Osteoblast (primary cell): Measurements from ENCODE around the gene SEMA3A. TPM values are rescaled to one million over a fixed set of nuclear protein-coding genes. Genes with fewer than 3 reads are reported as not detected.
A peak's percentile ranks its signal among the peaks of the same experiment; 100 is the strongest.

Source experiments
- DNase-seq: peaks from one replicate; pipeline ENCODE4 v3.0.0; 2011; ENCODE audit warnings: low spot score, mixed read lengths; ENCODE audit not compliant: insufficient read length; ENCODE audit errors: missing footprints
- H2AFZ ChIP-seq: 2 replicates; pipeline ENCODE4 v1.6.0; 2011; ENCODE audit warnings: mild to moderate bottlenecking, low read length
- H3K27ac ChIP-seq: 2 replicates; pipeline ENCODE4 v1.5.1; 2011; ENCODE audit warnings: mild to moderate bottlenecking, low read depth, low read length, moderate library complexity
- H3K27me3 ChIP-seq: 2 replicates; pipeline ENCODE4 v1.6.0; 2012; ENCODE audit warnings: mild to moderate bottlenecking, control low read depth, inconsistent platforms, low read length, moderate library complexity; ENCODE audit not compliant: insufficient read depth
- H3K36me3 ChIP-seq: 2 replicates; pipeline ENCODE4 v1.5.1; 2011; ENCODE audit warnings: mild to moderate bottlenecking, low read length, control low read depth, moderate library complexity; ENCODE audit not compliant: insufficient read depth
- H3K4me1 ChIP-seq: 2 replicates; pipeline ENCODE4 v1.5.1; 2011; ENCODE audit warnings: mild to moderate bottlenecking, low read length, control low read depth, moderate library complexity; ENCODE audit not compliant: insufficient read depth
- H3K4me2 ChIP-seq: 2 replicates; pipeline ENCODE4 v1.6.0; 2011; ENCODE audit warnings: mild to moderate bottlenecking, low read length; ENCODE audit not compliant: insufficient read depth
- H3K4me3 ChIP-seq: fragments of 200-600 bp; sonication (generic); 3 replicates; pipeline ENCODE4 v1.5.1; 2012; ENCODE audit warnings: mild to moderate bottlenecking, low read length, inconsistent platforms; ENCODE audit not compliant: insufficient read depth
- H3K79me2 ChIP-seq: 2 replicates; pipeline ENCODE4 v1.6.0; 2012; ENCODE audit warnings: mild to moderate bottlenecking, low read length, control low read depth, inconsistent platforms; ENCODE audit not compliant: insufficient read depth
- H3K9me3 ChIP-seq: 2 replicates; pipeline ENCODE4 v1.5.1; 2011; ENCODE audit warnings: low read depth, low read length, control low read depth
- H4K20me1 ChIP-seq: 2 replicates; pipeline ENCODE4 v1.6.0; 2012; ENCODE audit warnings: mild to moderate bottlenecking, low read length, control low read depth; ENCODE audit not compliant: insufficient read depth
- total RNA-seq: library from RNA; depleted of rRNA; stranded (reverse); fragments of >200 nt; gene quantifications from 2 replicates; pipeline ENCODE4 v1.2.3, GENCODE V29; 2012
- TF ChIP-seq, protein P1 (sequence below): IDR thresholded peaks from 2 replicates; pipeline ENCODE4 v1.5.1; 2011; ENCODE audit warnings: mild to moderate bottlenecking, low read depth, low read length, moderate library complexity; ENCODE audit errors: extremely low read depth

The SEMA3A gene
- total RNA-seq, 1 donor = 2.5 TPM

DNA sequence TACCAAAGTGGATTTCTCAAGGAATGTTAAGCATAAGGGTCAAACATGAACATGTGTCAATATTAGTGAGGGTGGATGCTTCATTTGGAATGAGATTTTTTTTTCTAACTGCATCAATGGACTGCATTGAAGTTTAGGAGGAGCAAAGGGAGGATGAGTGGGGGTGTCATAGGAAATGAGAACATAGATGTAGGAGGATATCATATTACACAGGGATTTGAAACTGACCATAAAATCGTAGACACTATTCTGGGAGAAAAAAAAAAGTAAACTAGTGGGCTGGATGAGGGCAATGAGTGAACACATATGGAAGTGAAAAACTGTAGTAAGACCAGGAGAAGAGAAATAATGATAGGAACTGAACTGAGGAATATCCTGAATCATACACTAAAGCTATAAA lies 109.4 kb downstream of the SEMA3A start:
- Histone ChIP-seq H2AFZ (peak overlapping the region; percentile 2), H3K36me3 (no peaks in the 10 kb centered on the region), H3K79me2 (no peaks in the 10 kb centered on the region), H3K27ac (no peak overlapping the region), H3K27me3 (no peaks in the 10 kb centered on the region), H3K4me1 (peaks cover 4% of the 10 kb centered on the region), H3K4me2 (no peak overlapping the region), H3K4me3 (no peak overlapping the region), H4K20me1 (no peaks in the 10 kb centered on the region), H3K9me3 (no peaks in the 10 kb centered on the region)
- no peak for DNase-seq
- TF ChIP-seq, protein P1, sequence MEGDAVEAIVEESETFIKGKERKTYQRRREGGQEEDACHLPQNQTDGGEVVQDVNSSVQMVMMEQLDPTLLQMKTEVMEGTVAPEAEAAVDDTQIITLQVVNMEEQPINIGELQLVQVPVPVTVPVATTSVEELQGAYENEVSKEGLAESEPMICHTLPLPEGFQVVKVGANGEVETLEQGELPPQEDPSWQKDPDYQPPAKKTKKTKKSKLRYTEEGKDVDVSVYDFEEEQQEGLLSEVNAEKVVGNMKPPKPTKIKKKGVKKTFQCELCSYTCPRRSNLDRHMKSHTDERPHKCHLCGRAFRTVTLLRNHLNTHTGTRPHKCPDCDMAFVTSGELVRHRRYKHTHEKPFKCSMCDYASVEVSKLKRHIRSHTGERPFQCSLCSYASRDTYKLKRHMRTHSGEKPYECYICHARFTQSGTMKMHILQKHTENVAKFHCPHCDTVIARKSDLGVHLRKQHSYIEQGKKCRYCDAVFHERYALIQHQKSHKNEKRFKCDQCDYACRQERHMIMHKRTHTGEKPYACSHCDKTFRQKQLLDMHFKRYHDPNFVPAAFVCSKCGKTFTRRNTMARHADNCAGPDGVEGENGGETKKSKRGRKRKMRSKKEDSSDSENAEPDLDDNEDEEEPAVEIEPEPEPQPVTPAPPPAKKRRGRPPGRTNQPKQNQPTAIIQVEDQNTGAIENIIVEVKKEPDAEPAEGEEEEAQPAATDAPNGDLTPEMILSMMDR = no peak

DNA sequence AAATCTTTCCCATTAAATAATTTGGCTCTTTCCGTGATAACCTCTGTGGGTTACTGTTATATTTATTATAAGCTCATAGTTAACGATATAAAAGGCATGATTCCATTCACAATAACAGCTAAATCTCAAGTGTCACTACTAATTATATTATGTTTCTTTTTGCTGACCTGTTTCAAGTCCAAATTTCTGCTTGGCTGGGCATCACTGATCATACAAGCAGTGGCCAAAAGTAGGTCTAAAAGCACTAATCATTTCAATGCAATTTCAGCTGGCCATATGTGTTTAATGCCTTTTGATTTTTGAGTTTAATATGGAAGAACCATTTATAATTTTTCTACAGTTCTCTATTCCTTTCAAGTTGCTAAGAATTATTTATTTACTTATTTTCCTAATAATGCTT lies 110.7 kb downstream of the SEMA3A start:
- no peak for DNase-seq
- H3K79me2 ChIP-seq = no peaks in the 10 kb centered on the region
- H3K27me3 ChIP-seq = no peaks in the 10 kb centered on the region
- H3K36me3 ChIP-seq = no peaks in the 10 kb centered on the region
- no peaks in the 10 kb centered on the region for H3K9me3 ChIP-seq
- no peaks in the 10 kb centered on the region for H4K20me1 ChIP-seq
- H3K4me1 ChIP-seq = peaks cover 4% of the 10 kb centered on the region
- no peak overlapping the region for H3K4me3 ChIP-seq
- H3K27ac ChIP-seq = no peak overlapping the region
- no peak overlapping the region for H3K4me2 ChIP-seq
- no peak overlapping the region for H2AFZ ChIP-seq
- TF ChIP-seq, protein P1 = no peak

DNA sequence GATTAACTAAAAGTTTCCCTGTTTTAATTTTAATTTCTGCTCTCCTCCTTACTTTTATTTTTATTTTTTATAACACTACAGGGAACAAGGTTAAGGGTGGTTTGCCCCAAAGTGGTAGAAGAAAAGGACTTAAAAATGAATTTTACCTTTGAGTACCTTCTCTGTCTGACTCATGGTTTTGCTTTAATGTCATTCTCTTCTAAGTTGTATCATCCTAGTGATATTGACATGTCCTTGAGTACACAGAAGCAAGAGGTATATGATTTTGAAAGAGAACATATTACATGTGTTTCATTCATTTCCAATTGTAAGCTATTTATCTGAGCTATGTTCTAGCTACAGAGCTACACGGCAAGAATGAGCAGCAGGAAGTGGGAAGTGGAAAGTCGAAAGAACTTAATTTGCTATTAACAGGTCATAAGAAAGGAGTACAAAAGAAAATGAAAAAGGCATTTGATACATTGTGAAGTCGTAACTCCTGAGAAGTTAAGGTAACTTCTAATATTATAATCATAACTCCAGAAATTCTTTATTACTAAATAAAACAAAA lies 112.5 kb downstream of the SEMA3A start:
- Histone ChIP-seq H4K20me1 (no peaks in the 10 kb centered on the region), H3K36me3 (no peaks in the 10 kb centered on the region), H3K79me2 (no peaks in the 10 kb centered on the region), H3K4me2 (no peak overlapping the region), H3K4me1 (peaks cover 4% of the 10 kb centered on the region), H3K4me3 (no peak overlapping the region), H3K27ac (no peak overlapping the region), H2AFZ (peak overlapping the region; percentile 6), H3K9me3 (no peaks in the 10 kb centered on the region), H3K27me3 (no peaks in the 10 kb centered on the region)
- TF ChIP-seq, protein P1 = no peak
- no peak for DNase-seq

DNA sequence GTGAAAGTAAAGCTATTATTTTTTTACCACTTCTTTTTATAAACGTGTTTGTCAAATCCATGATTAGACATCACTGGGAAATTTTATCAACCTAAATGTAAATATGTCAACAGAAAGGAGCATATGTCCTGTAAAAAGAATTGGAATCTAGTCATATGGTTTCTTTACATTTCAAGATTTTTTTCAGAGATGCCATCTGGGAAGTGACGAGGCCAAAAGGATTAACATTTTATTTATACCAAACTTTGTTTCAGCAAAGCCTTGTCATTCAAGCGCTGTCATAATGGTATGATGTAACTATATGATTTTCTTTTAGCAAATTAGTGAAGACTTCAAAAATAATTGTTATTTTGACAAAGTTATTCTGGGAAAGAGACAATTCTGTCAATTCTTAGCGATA lies 117.3 kb downstream of the SEMA3A start:
- TF ChIP-seq, protein P1 = no peak
- H3K4me2 ChIP-seq = no peak overlapping the region
- H3K27ac ChIP-seq = no peak overlapping the region

More for the DNA sequence above, 117.3 kb downstream of the SEMA3A start:
- H3K4me1 ChIP-seq = peaks cover 6% of the 10 kb centered on the region
- H3K79me2 ChIP-seq = no peaks in the 10 kb centered on the region
- no peaks in the 10 kb centered on the region for H4K20me1 ChIP-seq
- no peaks in the 10 kb centered on the region for H3K36me3 ChIP-seq
- H2AFZ ChIP-seq = no peak overlapping the region
- DNase-seq = no peak
- no peaks in the 10 kb centered on the region for H3K27me3 ChIP-seq
- no peak overlapping the region for H3K4me3 ChIP-seq
- no peaks in the 10 kb centered on the region for H3K9me3 ChIP-seq
